ENCODE results near the gene SCARF2.

Gene SCARF2

DNA sequence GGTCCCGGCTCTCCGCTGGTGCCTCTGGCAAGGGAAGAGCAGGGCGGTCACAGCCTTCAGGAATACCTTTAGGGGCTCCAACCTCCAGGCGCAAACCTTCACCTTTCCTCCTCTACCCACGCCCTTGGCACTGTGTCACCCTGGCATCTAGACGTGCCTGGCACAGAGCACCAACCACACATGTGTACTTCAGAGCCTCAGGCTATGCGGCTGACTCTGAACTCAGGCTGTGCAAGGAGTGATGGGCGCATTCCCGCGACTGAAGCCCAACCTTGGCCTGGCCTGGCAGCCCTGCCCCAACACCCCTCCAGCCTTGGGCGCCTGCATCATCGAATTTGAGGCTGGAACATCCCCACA is 11.4 kb downstream of the SCARF2 start:
- TF ChIP-seq CTCF (IDR thresholded peaks at IDR 0.05; ENCODE audit: extremely low read depth, missing control alignments), result no peak
- no peak for DNase-seq (ENCODE audit: low spot score)

DNA sequence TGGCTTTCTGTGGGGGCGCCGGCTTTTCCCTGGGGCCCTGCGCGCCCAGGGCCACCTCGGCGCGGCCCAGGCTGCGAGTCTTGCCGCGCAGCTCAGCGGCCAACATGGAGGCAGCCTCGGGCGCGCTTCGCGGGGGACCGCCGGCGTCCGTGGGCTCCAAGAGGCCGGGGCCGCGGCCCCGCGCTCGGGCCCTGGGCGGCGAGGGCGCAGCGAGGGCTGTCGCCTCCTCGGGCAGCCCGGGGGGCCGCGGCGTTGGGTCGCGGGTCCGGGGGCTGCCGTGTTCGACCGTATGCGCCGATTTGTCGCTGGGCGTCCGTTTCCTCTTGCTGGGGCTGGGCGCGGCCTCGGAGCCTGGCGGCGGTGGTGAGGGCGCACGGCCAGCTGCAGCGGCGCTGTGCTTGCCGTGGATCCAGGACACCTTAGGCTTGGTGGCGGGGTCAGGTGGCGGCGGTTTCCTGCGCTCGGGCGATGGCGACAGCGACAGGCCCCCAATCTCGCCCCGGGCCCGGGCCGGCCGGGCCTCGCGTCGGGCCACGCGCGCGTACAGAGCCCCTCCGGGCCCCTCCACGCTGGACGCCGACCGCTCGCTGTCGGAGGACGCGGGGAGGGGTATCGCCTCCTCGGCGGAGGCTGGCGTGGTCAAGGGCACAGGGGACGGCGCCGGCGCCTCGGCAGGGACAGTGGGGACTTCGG is 11.9 kb downstream of the SCARF2 start:
- no peak for TF ChIP-seq CTCF (IDR thresholded peaks at IDR 0.05; ENCODE audit: extremely low read depth, missing control alignments)
- DNase-seq (ENCODE audit: low spot score), result no peak

DNA sequence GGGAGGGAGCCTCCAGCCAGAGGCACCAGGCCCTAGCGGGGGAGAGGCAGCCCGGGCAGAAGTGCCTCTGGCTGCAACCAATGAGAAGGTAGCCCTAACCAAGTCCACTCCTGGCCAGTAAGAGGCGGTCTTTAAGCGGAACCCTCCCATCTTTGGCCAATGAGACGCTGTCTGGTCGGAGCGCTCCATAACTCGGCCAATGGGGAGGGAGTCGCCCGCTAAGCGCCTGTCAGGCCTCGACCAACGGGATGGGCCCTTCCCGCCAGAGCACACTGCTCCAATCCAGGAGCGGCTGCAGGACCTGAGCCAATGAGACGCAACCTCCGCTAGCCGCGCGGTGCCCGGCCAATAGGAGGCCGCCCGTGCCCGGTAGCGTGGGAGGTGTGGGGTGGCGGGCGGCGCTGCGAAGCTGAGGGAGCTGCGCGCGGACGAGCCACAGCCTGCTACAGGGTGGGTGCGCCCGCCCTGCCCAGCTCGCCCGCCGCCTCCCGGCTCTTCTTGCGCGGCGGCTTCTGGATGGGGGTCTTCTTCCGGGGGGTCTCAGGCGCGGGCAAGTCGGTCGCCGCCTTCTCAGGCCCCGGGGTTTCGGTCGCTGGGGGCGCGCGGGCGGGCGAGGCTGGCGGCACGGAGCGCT is 12.6 kb downstream of the SCARF2 start:
- DNase-seq (ENCODE audit: low spot score), result no peak
- no peak for TF ChIP-seq CTCF (IDR thresholded peaks at IDR 0.05; ENCODE audit: extremely low read depth, missing control alignments)

DNA sequence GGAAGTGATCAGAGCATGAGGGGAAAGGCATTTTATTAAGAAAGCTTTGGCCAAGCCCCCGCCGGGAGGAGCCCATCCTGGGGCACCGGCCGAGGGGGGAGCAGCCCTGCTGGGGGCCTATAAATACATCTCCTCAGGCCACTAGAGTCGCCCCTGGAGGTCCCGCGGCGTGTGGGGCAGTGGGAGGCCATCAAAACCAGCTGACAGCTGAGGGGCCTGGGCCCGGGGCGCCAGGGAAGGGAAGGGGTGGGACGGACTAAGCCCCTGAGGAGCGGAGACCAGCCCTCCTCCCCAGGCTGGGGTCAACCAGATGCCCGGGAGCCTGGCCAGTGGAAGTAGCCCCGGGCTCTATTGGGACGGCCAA is 13.1 kb downstream of the SCARF2 start:
- TF ChIP-seq CTCF (IDR thresholded peaks at IDR 0.05; ENCODE audit: extremely low read depth, missing control alignments), result no peak
- no peak for DNase-seq (ENCODE audit: low spot score)

DNA sequence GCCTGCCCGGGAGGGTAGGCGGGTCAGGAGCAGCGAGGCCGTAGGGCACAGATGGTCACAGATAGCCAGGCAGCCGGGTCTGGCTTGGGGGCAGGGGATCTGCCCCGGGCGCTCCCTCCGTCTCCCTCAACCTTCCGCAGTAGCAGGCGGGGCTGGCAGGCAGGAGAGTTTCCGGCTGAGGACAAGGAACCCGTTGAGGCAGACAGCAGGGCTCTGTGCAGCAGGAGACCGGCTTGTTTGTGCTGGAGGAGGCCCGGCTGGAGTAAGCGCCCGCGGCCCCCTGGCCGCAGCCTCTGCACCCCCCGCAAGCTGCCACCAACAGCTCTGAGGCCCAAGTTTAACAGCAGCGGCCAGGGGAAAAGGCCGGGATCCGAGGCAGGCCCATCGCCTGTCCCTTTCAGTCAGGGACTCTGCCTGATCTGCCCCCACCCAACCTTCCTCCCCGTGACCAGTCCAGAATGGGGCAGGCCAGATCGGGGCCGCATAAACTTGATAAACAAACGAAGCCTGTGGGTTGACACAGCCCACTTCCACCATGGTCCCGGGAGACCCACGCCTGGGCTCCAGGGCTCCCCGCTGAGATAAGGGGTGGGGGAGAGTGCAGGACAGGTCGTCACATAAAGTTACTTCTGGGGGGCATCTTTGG is 13.6 kb downstream of the SCARF2 start:
- no peak for DNase-seq (ENCODE audit: low spot score)
- no peak for TF ChIP-seq CTCF (IDR thresholded peaks at IDR 0.05; ENCODE audit: extremely low read depth, missing control alignments)

GRCh38 chr22:20423008-20423905 is 14.4 kb downstream of the SCARF2 start:
- no peak for TF ChIP-seq CTCF (IDR thresholded peaks at IDR 0.05; ENCODE audit: extremely low read depth, missing control alignments)
- DNase-seq (ENCODE audit: low spot score), result no peak

Measured in GM20000 (cell line).